ENCODE results near the gene TBC1D1. TPM values are rescaled to one million over a fixed set of nuclear protein-coding genes. Genes with fewer than 3 reads are reported as not detected.

The TBC1D1 gene
- polyA plus RNA-seq, 3 donors = 23.3 to 70.0 (median 31.5) TPM

GRCh38 chr4:37885496-37885895 lies 5.4 kb upstream of the TBC1D1 start:
- peak overlapping the region in 3 of 7 donors; percentile 27 to 77 (median 77) for H3K27ac Mint-ChIP-seq
- peaks cover 7 to 13% (median 7%) of the 10 kb centered on the region in 3 donors for H3K27me3 Mint-ChIP-seq (ENCODE audit: low read depth in 3 of 3)
- Histone ChIP-seq H3K79me2 (ENCODE audit: insufficient read depth, low read length) (no peaks in the 10 kb centered on the region), H3K36me3 (replicated peaks in 1 of 2; ENCODE audit: control insufficient read depth in 1 of 2, insufficient read depth in 2 of 2, low read length in 2 of 2) (no peaks in the 10 kb centered on the region), H3K9me3 (replicated peaks in 1 of 2; ENCODE audit: control insufficient read depth in 1 of 2, insufficient read depth in 1 of 2, low read length in 2 of 2) (no peaks in the 10 kb centered on the region), H3K27me3 (ENCODE audit: control insufficient read depth in 2 of 2, insufficient read depth in 2 of 2, low read length in 2 of 2) (no peaks in the 10 kb centered on the region), H3K27ac (ENCODE audit: low read depth in 1 of 2, low read length in 2 of 2) (no peak overlapping the region), H3K4me2 (replicated peaks; ENCODE audit: extremely low read depth, low read length, poor library complexity, severe bottlenecking) (peak overlapping the region; percentile 15), H3K4me1 (ENCODE audit: control insufficient read depth in 1 of 2, insufficient read depth in 2 of 2, low read length in 2 of 2) (peaks cover 38 to 41% of the 10 kb centered on the region in 2 donors), H3K9ac (ENCODE audit: insufficient read depth, low read length, poor library complexity, severe bottlenecking) (no peak overlapping the region), H4K20me1 (ENCODE audit: insufficient read depth, low read length) (no peaks in the 10 kb centered on the region), H2AFZ (ENCODE audit: insufficient read depth, low read depth, low read length, poor library complexity, severe bottlenecking) (no peak overlapping the region), H3K4me3 (replicated peaks in 1 of 3; ENCODE audit: low read depth in 2 of 3, low read length in 3 of 3) (no peak overlapping the region)
- peak overlapping the region in 1 of 2 donors; percentile 39 for H3K4me3 Mint-ChIP-seq
- peak in 2 of 3 donors; percentile 37 to 44 for DNase-seq
- intact Hi-C loops (cut with micrococcal nuclease) = no loop called here
- H3K4me1 Mint-ChIP-seq = peaks cover 45% of the 10 kb centered on the region
- H3K36me3 Mint-ChIP-seq = no peaks in the 10 kb centered on the region
- H3K9me3 Mint-ChIP-seq = no peaks in the 10 kb centered on the region
- 43% methylated on average over 5 of the region's 8 CpGs for WGBS (ENCODE audit: insufficient coverage)
- no peak for TF ChIP-seq CTCF (IDR thresholded peaks at IDR 0.05)

- Histone ChIP-seq H3K4me3 (replicated peaks in 1 of 3; ENCODE audit: low read depth in 2 of 3, low read length in 3 of 3) (peak overlapping the region; percentile 63 to 99 (median 92)), H3K9me3 (replicated peaks in 1 of 2; ENCODE audit: control insufficient read depth in 1 of 2, insufficient read depth in 1 of 2, low read length in 2 of 2) (no peaks in the 10 kb centered on the region), H3K36me3 (replicated peaks in 1 of 2; ENCODE audit: control insufficient read depth in 1 of 2, insufficient read depth in 2 of 2, low read length in 2 of 2) (peaks cover 0 to 5% of the 10 kb centered on the region in 2 donors), H3K27ac (ENCODE audit: low read depth in 1 of 2, low read length in 2 of 2) (peak overlapping the region in 1 of 2 donors; percentile 85), H3K4me2 (replicated peaks; ENCODE audit: extremely low read depth, low read length, poor library complexity, severe bottlenecking) (peak overlapping the region; percentile 88), H3K4me1 (ENCODE audit: control insufficient read depth in 1 of 2, insufficient read depth in 2 of 2, low read length in 2 of 2) (peaks cover 38 to 43% of the 10 kb centered on the region in 2 donors), H4K20me1 (ENCODE audit: insufficient read depth, low read length) (peaks cover 24% of the 10 kb centered on the region), H3K79me2 (ENCODE audit: insufficient read depth, low read length) (peaks cover 39% of the 10 kb centered on the region), H3K27me3 (ENCODE audit: control insufficient read depth in 2 of 2, insufficient read depth in 2 of 2, low read length in 2 of 2) (no peaks in the 10 kb centered on the region), H3K9ac (ENCODE audit: insufficient read depth, low read length, poor library complexity, severe bottlenecking) (peak overlapping the region; percentile 83), H2AFZ (ENCODE audit: insufficient read depth, low read depth, low read length, poor library complexity, severe bottlenecking) (peak overlapping the region; percentile 88)
- intact Hi-C loops (cut with micrococcal nuclease) = loop anchor here in 1 of 2 donors (5.0 to 10.0 kb wide), 2 partner anchors 38 to 65 kb away; partner anchors contain the start of gene PGM2
- Mint-ChIP-seq H3K9me3 (no peaks in the 10 kb centered on the region), H3K27ac (peak overlapping the region in 2 of 7 donors; percentile 2 to 7), H3K4me3 (peak overlapping the region; percentile 73 to 78), H3K27me3 (ENCODE audit: low read depth in 3 of 3) (peaks cover 7 to 10% (median 7%) of the 10 kb centered on the region in 3 donors), H3K36me3 (peaks cover 4 to 13% of the 10 kb centered on the region in 2 donors), H3K4me1 (peaks cover 43% of the 10 kb centered on the region)
- peak; percentile 33 to 40 (median 33) for DNase-seq
- WGBS (ENCODE audit: insufficient coverage) = 39% methylated on average over 39 of the region's 63 CpGs
- TF ChIP-seq CTCF (IDR thresholded peaks at IDR 0.05) = no peak
Measured at GRCh38 chr4:37889849-37890800, 759 bp upstream of the TBC1D1 start.

Measured in CD14-positive monocyte (primary cell).